HL-60 (cell line): ENCODE data around the gene CLDN7.

Source experiments
- DNase-seq, 2 experiments: peaks; one replicate each; pipeline ENCODE4 v3.0.0-alpha.2; 2010 to 2020; ENCODE audit warnings: low read depth in 1 of 2, low spot score in 1 of 2
- H3K27ac ChIP-seq: fragments of 250-450 bp; sonication (Bioruptor Pico); replicated peaks from 2 replicates; pipeline ENCODE4 v1.5.1; 2020; ENCODE audit warnings: mild to moderate bottlenecking, moderate library complexity
- H3K27me3 ChIP-seq: fragments of 250-450 bp; sonication (Bioruptor Pico); 2 replicates; pipeline ENCODE4 v1.5.1; 2021; ENCODE audit warnings: mild to moderate bottlenecking, moderate library complexity; ENCODE audit not compliant: insufficient read depth, poor library complexity, severe bottlenecking
- H3K4me3 ChIP-seq: replicated peaks from 2 replicates; pipeline ENCODE4 v1.5.1; 2011; ENCODE audit warnings: mild to moderate bottlenecking, control low read depth, low read length; ENCODE audit not compliant: insufficient read depth
- GABPA ChIP-seq: IDR thresholded peaks from 2 replicates; pipeline ENCODE4 v1.6.1; 2012; ENCODE audit warnings: low read depth
- POLR2AphosphoS5 ChIP-seq: IDR thresholded peaks from 2 replicates; pipeline ENCODE4 v1.6.1; 2012; ENCODE audit warnings: low read depth
- REST ChIP-seq: IDR thresholded peaks from 2 replicates; pipeline ENCODE4 v1.6.1; 2012; ENCODE audit warnings: low read depth; ENCODE audit not compliant: insufficient replicate concordance
- SPI1 ChIP-seq: IDR thresholded peaks from 2 replicates; pipeline ENCODE4 v1.6.1; 2012; ENCODE audit warnings: low read depth, mild to moderate bottlenecking, borderline replicate concordance
- TF ChIP-seq, protein P1 (sequence below): IDR thresholded peaks from one replicate; pipeline ENCODE4 v1.5.1; 2011; ENCODE audit warnings: low read length, control low read depth, inconsistent platforms; ENCODE audit not compliant: insufficient read depth

The CLDN7 gene

GRCh38 chr17:7225711-7226331 is 36.5 kb downstream of the CLDN7 start:
- TF ChIP-seq GABPA, result no peak
- no peak for TF ChIP-seq SPI1
- TF ChIP-seq, protein P1, sequence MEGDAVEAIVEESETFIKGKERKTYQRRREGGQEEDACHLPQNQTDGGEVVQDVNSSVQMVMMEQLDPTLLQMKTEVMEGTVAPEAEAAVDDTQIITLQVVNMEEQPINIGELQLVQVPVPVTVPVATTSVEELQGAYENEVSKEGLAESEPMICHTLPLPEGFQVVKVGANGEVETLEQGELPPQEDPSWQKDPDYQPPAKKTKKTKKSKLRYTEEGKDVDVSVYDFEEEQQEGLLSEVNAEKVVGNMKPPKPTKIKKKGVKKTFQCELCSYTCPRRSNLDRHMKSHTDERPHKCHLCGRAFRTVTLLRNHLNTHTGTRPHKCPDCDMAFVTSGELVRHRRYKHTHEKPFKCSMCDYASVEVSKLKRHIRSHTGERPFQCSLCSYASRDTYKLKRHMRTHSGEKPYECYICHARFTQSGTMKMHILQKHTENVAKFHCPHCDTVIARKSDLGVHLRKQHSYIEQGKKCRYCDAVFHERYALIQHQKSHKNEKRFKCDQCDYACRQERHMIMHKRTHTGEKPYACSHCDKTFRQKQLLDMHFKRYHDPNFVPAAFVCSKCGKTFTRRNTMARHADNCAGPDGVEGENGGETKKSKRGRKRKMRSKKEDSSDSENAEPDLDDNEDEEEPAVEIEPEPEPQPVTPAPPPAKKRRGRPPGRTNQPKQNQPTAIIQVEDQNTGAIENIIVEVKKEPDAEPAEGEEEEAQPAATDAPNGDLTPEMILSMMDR, result no peak
- no peak for TF ChIP-seq REST
- TF ChIP-seq POLR2AphosphoS5, result no peak
- H3K27ac ChIP-seq, result no peak overlapping the region

DNA sequence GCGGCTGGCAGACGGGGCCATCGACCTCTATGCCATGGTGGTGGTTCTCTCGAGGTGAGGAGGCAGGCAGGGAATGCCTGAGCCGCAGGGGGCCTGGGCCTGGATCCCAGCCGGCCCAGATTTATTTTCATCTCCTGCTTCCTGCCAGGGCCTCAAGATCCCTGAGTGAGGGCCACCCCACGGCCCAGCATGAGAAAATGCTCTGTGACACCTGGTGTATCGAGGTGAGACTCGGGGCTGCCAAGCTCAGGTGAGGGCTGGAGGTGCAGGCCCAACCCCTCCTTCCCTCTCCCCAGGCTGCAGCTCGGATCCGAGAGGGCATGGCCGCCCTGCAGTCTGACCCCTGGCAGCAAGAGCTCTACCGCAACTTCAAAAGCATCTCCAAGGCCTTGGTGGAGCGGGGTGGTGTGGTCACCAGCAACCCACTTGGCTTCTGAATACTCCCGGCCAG is 37.6 kb downstream of the CLDN7 start:
- TF ChIP-seq SPI1 (no peak), GABPA (no peak), REST (no peak)
- DNase-seq, result no peak
- Histone ChIP-seq H3K27ac (no peak overlapping the region), H3K27me3 (no peaks in the 10 kb centered on the region), H3K4me3 (no peak overlapping the region)

More at GRCh38 chr17:7225711-7226331, 36.5 kb downstream of the CLDN7 start:
- no peak for DNase-seq
- Histone ChIP-seq H3K27me3 (no peaks in the 10 kb centered on the region), H3K4me3 (no peak overlapping the region)

DNA sequence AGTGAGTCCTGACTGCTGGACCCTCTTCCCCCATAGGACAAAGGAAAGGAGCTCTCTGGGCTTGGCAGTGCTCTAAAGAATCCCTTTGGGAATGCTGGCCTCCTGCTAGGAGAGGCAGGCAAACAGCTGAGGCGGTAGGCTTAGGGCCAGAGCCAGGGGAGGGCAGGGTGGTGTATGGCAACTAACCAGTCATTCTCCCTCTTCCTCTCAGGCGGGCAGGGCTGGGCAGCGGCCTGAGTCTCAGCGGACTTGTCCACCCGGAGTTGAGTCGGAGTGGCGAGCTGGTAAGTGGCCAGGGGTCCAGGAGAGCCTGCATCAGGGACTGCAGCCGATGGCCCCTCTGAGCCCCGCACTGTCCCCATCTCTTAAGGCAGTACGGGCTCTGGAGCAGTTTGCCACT is 38.2 kb downstream of the CLDN7 start:
- TF ChIP-seq GABPA (no peak), REST (no peak)
- Histone ChIP-seq H3K27ac (no peak overlapping the region), H3K4me3 (no peak overlapping the region), H3K27me3 (no peaks in the 10 kb centered on the region)
- DNase-seq, result no peak

GRCh38 chr17:7223375-7223774 is 38.9 kb downstream of the CLDN7 start:
- no peak overlapping the region for H3K27ac ChIP-seq
- no peak for DNase-seq
- H3K4me3 ChIP-seq, result no peak overlapping the region
- no peaks in the 10 kb centered on the region for H3K27me3 ChIP-seq
- TF ChIP-seq SPI1, result no peak
- TF ChIP-seq GABPA, result no peak
- TF ChIP-seq, protein P1, result no peak
- TF ChIP-seq REST, result no peak
- no peak for TF ChIP-seq POLR2AphosphoS5
